PC-9 (cell line): ENCODE measurements around the gene GATB. TPM values are rescaled to one million over a fixed set of nuclear protein-coding genes. Genes with fewer than 3 reads are reported as not detected.

Experiments used
- Bru-seq: library from RNA; stranded (reverse); fragments of 400-500 nt; gene quantifications from one replicate; lab custom pipeline; 2021; lab: Mats Ljungman, UMichigan
- BruChase-seq, 2 experiments: library from RNA; stranded (reverse); fragments of 400-500 nt; gene quantifications; one replicate each; lab custom pipeline; 2021; lab: Mats Ljungman, UMichigan
- BruUV-seq: library from RNA; stranded (reverse); fragments of 400-500 nt; replicated peaks from 2 replicates; lab custom pipeline; 2021; lab: Mats Ljungman, UMichigan
- CTCF ChIA-PET: fragments of 300-600 bp; sonication (Branson Sonifier 250); formaldehyde crosslinking; loops from one replicate; lab custom pipeline; 2022; ENCODE audit warnings: antibody characterized with exemption; lab: Charles Lee
- POLR2A ChIA-PET: fragments of 300-600 bp; sonication (Branson Sonifier 250); formaldehyde crosslinking; loops from one replicate; lab custom pipeline; 2022; ENCODE audit warnings: antibody characterized with exemption; ENCODE audit not compliant: unreplicated experiment; lab: Charles Lee
- DNase-seq, 2 experiments: peaks; one replicate each; pipeline versions ENCODE4 v3.0.0 to v3.0.0-alpha.2; 2015 to 2022; ENCODE audit warnings: mixed read lengths in 1 of 2
- H2AFZ ChIP-seq: fragments of 200-600 bp; sonication (generic); 2 replicates; pipeline ENCODE4 v1.8.1; 2017; ENCODE audit warnings: antibody characterized with exemption
- H3F3A ChIP-seq: fragments of 200-600 bp; sonication (generic); 2 replicates; pipeline ENCODE4 v1.8.1; 2017; ENCODE audit warnings: antibody characterized with exemption, mild to moderate bottlenecking, low read depth; ENCODE audit not compliant: insufficient read depth
- H3K27ac ChIP-seq: fragments of 200-600 bp; sonication (generic); 2 replicates; pipeline ENCODE4 v1.6.1; 2016; ENCODE audit warnings: mixed run types
- H3K27me3 ChIP-seq: fragments of 200-600 bp; sonication (generic); 2 replicates; pipeline ENCODE4 v1.6.1; 2016; ENCODE audit warnings: low read depth, mixed run types; ENCODE audit not compliant: insufficient read depth
- H3K36me3 ChIP-seq: fragments of 200-600 bp; sonication (generic); 2 replicates; pipeline ENCODE4 v1.6.1; 2016; ENCODE audit warnings: low read depth, mixed run types
- H3K4me1 ChIP-seq: fragments of 200-600 bp; sonication (generic); replicated peaks from 2 replicates; pipeline ENCODE4 v1.6.1; 2016; ENCODE audit warnings: mixed run types; ENCODE audit not compliant: insufficient read depth
- H3K4me2 ChIP-seq: fragments of 200-600 bp; sonication (generic); 2 replicates; pipeline ENCODE4 v1.6.1; 2017; ENCODE audit warnings: mixed run types
- H3K4me3 ChIP-seq: fragments of 200-600 bp; sonication (generic); 2 replicates; pipeline ENCODE4 v1.6.1; 2016; ENCODE audit warnings: mixed run types
- H3K79me2 ChIP-seq: fragments of 200-600 bp; sonication (generic); 2 replicates; pipeline ENCODE4 v1.6.1; 2017; ENCODE audit warnings: low read depth, mixed run types
- H3K9me2 ChIP-seq: fragments of 200-600 bp; sonication (generic); 2 replicates; pipeline ENCODE4 v1.8.1; 2017; ENCODE audit warnings: mild to moderate bottlenecking; ENCODE audit not compliant: insufficient read depth
- H3K9me3 ChIP-seq: fragments of 200-600 bp; sonication (generic); 2 replicates; pipeline ENCODE4 v1.8.1; 2016; ENCODE audit warnings: low read depth; ENCODE audit not compliant: insufficient read depth
- H4K20me1 ChIP-seq: fragments of 200-600 bp; sonication (generic); 2 replicates; pipeline ENCODE4 v1.8.1; 2017; ENCODE audit not compliant: insufficient read depth
- EZH2 ChIP-seq: fragments of 200-600 bp; sonication (generic); IDR thresholded peaks from 2 replicates; pipeline ENCODE4 v1.8.0; 2017; ENCODE audit warnings: antibody characterized with exemption, low read depth
- intact Hi-C: fragments of 100-400 bp; cut with micrococcal nuclease; formaldehyde crosslinking; loops from one replicate; pipeline ENCODE4 v1.10.0; 2022; ENCODE audit not compliant: unreplicated experiment
- long read RNA-seq: library from polyadenylated mRNA; stranded (forward); transcript quantifications from one replicate; pipeline ENCODE4 v2.0.0, GENCODE V29; 2022
- total RNA-seq: library from RNA; stranded (reverse); gene quantifications from 2 replicates; pipeline ENCODE4 v1.2.3, GENCODE V29; 2021
- TF ChIP-seq, protein P1 (sequence below): fragments of 200-600 bp; sonication (generic); conservative IDR thresholded peaks from 2 replicates; pipeline ENCODE4 v1.6.1; 2017; ENCODE audit warnings: mixed run types, antibody characterized with exemption, mild to moderate bottlenecking, moderate library complexity

The GATB gene, protein sequence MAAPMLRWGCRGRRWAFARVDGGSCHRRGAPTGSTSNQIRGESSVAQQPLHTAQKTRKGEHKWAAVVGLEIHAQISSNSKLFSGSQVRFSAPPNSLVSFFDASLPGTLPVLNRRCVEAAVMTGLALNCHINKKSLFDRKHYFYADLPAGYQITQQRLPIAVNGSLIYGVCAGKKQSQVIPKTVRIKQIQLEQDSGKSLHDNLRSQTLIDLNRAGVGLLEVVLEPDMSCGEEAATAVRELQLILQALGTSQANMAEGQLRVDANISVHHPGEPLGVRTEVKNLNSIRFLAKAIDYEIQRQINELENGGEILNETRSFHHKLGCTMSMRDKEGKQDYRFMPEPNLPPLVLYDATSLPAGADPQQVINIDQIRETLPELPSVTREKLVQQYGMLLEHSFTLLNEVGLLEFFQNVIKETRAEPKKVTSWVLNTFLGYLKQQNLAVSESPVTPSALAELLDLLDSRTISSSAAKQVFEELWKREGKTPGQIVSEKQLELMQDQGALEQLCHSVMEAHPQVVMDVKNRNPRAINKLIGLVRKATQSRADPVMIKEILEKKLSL
- total RNA-seq (23.5 and 24.2 TPM in 2 replicates), Bru-seq, nascent RNA (percentile 59 among the genes with signal in this experiment), BruChase-seq, experiment 1, labeled RNA remaining after a 2-hour chase (percentile 55 among the genes with signal in this experiment), BruChase-seq, experiment 2, labeled RNA remaining after a 6-hour chase (percentile 44 among the genes with signal in this experiment)
- long read RNA-seq, transcript GATB-201 (13 exons, 2,385 nt): major isoform, 45 of 62 reads
- long read RNA-seq, partial matches to known transcripts: 7 of 62 reads
- long read RNA-seq, other reads (novel, unspliced or antisense): 9 of 62 reads

DNA sequence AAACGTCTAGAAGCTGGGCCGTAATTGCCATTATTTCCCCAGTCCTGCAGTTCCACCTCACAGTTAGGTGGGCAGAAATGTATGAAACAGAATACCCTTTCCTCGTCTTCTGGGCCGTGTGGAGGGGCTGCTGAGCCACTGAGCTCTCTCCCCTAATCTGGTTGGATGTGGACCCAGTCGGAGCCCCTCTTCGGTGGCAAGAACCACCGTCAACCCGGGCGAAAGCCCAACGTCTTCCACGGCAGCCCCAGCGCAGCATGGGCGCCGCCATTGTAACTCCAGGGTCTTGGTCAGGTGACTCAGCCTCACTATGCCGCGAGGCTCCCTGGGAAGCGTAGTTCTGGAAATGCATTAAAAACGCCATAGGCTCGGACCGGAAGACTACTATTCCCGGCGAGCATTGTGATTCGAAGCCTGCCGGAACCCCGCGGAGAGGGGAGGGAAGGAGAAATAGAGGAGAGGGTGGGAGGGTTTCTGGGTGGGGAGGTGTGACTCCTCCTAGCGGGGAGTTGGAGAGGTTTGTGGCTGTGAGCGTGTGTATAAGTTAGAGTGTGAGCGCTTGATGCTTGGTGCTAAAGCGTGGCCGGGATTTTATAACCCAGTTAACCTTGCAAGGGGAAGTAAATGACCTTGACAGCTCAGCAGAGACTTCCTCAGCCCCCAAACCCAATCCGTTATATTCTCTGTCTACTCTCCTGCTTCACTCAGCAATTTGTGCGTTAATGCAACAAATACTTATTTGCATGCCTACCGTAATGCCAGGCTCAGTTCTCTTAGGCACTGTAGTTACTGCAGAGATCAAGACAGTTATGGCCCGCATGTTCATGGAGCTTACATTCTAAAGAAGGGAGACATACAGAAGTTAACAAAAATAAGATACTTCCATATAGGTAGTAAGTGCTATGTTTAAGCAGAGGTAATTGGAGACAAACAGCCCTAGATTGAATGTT, at the start of gene GATB:
GATB (minus strand) TSS at position 296 of the 950 bp plus-strand sequence; CDS start at position 271, 25 bp downstream.
- no TSS peak for BruUV-seq
- CTCF ChIA-PET: no interaction called here
- no peaks in the 10 kb centered on the region for H3K9me2 ChIP-seq
- no peaks in the 10 kb centered on the region for H3F3A ChIP-seq
- H3K4me3 ChIP-seq: peak within 1 kb of the TSS; percentile 94
- no peaks in the 10 kb centered on the region for H3K27me3 ChIP-seq
- no peaks in the 10 kb centered on the region for H3K36me3 ChIP-seq
- H3K27ac ChIP-seq: peak within 1 kb of the TSS; percentile 47
- peak within 1 kb of the TSS; percentile 94 for H2AFZ ChIP-seq
- H3K9me3 ChIP-seq: no peaks in the 10 kb centered on the region
- intact Hi-C loops: loop anchor here (2.0 kb wide), 1 partner anchor 398 kb away; no protein-coding TSS in a partner anchor
- DNase-seq: peak; percentile 87 to 88
- H3K4me1 ChIP-seq: peaks cover 6% of the 10 kb centered on the region; the same call in 1 of the 2 replicates
- no peak for TF ChIP-seq EZH2
- TF ChIP-seq, protein P1, sequence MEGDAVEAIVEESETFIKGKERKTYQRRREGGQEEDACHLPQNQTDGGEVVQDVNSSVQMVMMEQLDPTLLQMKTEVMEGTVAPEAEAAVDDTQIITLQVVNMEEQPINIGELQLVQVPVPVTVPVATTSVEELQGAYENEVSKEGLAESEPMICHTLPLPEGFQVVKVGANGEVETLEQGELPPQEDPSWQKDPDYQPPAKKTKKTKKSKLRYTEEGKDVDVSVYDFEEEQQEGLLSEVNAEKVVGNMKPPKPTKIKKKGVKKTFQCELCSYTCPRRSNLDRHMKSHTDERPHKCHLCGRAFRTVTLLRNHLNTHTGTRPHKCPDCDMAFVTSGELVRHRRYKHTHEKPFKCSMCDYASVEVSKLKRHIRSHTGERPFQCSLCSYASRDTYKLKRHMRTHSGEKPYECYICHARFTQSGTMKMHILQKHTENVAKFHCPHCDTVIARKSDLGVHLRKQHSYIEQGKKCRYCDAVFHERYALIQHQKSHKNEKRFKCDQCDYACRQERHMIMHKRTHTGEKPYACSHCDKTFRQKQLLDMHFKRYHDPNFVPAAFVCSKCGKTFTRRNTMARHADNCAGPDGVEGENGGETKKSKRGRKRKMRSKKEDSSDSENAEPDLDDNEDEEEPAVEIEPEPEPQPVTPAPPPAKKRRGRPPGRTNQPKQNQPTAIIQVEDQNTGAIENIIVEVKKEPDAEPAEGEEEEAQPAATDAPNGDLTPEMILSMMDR: peak; percentile 51
- peaks cover 5% of the 10 kb centered on the region; the same call in 1 of the 2 replicates for H3K79me2 ChIP-seq
- H3K4me2 ChIP-seq: peak within 1 kb of the TSS; percentile 90
- POLR2A ChIA-PET: interaction anchor here (0.6 kb wide), 2 partner anchors 10 to 456 kb away, joined by 3 to 5 read pairs; no protein-coding TSS in a partner anchor
- H4K20me1 ChIP-seq: no peaks in the 10 kb centered on the region

DNA sequence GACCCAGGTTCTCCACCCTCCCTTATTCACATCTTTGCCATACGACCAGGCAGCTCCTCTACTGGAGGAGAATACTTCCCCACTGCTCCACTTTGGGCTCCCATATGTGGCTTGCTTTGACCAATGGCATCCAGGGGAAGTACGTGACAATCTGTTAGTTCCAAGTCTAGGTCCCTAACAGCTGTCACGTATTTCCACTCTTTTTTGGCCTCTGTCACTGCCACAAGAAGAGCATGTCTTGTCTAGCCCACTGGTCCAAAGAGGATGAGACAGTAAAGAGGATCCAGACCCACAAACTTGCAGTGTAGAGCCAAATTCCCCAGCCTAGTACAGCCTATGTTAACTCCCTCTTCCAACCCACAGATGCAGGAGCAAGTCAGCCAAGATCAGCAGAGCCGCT, 49.7 kb upstream of the GATB start:
- Histone ChIP-seq H3K9me2 (no peaks in the 10 kb centered on the region), H3F3A (no peaks in the 10 kb centered on the region), H2AFZ (no peak overlapping the region), H3K9me3 (no peaks in the 10 kb centered on the region), H3K36me3 (no peaks in the 10 kb centered on the region), H4K20me1 (no peaks in the 10 kb centered on the region), H3K79me2 (no peaks in the 10 kb centered on the region), H3K4me1 (0 out of 2 replicates have a peak, but pooled peaks cover 4% of the 10 kb centered on the region), H3K27me3 (no peaks in the 10 kb centered on the region), H3K27ac (no peak overlapping the region), H3K4me2 (no peak overlapping the region), H3K4me3 (no peak overlapping the region)
- ChIA-PET CTCF (no interaction called here), POLR2A (no interaction called here)
- no peak for DNase-seq
- intact Hi-C loops: no loop called here
- no peak for TF ChIP-seq EZH2
- TF ChIP-seq, protein P1: no peak
- BruUV-seq: no TSS peak
